Parathyroid adenoma (tissue), 2 donors: Measurements from ENCODE around the gene SGF29.

ENCODE experiments used
- H2AFZ ChIP-seq: fragments of 300-600 bp; sonication (generic); one replicate; pipeline ENCODE4 v1.7.0; 2017; ENCODE audit warnings: antibody characterized with exemption, mild to moderate bottlenecking
- H3K27ac ChIP-seq: fragments of 300-600 bp; sonication (generic); one replicate; pipeline ENCODE4 v1.7.0; 2017
- H3K27me3 ChIP-seq: fragments of 300-600 bp; sonication (generic); one replicate; pipeline ENCODE4 v1.7.0; 2017; ENCODE audit warnings: low read length; ENCODE audit not compliant: control insufficient read depth, insufficient read depth
- H3K36me3 ChIP-seq: fragments of 300-600 bp; sonication (generic); one replicate; pipeline ENCODE4 v1.7.0; 2017; ENCODE audit warnings: low read length; ENCODE audit not compliant: control insufficient read depth, insufficient read depth
- H3K4me1 ChIP-seq: fragments of 300-600 bp; sonication (generic); one replicate; pipeline ENCODE4 v1.7.0; 2017; ENCODE audit warnings: control low read depth
- H3K4me2 ChIP-seq: fragments of 300-600 bp; sonication (generic); one replicate; pipeline ENCODE4 v1.7.0; 2017; ENCODE audit warnings: low read length
- H3K4me3 ChIP-seq: fragments of 300-600 bp; sonication (generic); one replicate; pipeline ENCODE4 v1.7.0; 2017; ENCODE audit warnings: low read depth, low read length
- H3K79me2 ChIP-seq: fragments of 300-600 bp; sonication (generic); one replicate; pipeline ENCODE4 v1.7.0; 2017; ENCODE audit warnings: control low read depth
- H3K9ac ChIP-seq: fragments of 300-600 bp; sonication (generic); one replicate; pipeline ENCODE4 v1.7.0; 2017; ENCODE audit warnings: mild to moderate bottlenecking
- H3K9me3 ChIP-seq: fragments of 300-600 bp; sonication (generic); one replicate; pipeline ENCODE4 v1.7.0; 2017; ENCODE audit warnings: low read length; ENCODE audit not compliant: control insufficient read depth
- TF ChIP-seq, protein P1 (sequence below): fragments of 300-600 bp; sonication (generic); IDR thresholded peaks from one replicate; pipeline ENCODE4 v1.7.0; 2017; ENCODE audit warnings: antibody characterized with exemption, mild to moderate bottlenecking
- donor health status: primary hyperparathyroidism.

The SGF29 gene

DNA sequence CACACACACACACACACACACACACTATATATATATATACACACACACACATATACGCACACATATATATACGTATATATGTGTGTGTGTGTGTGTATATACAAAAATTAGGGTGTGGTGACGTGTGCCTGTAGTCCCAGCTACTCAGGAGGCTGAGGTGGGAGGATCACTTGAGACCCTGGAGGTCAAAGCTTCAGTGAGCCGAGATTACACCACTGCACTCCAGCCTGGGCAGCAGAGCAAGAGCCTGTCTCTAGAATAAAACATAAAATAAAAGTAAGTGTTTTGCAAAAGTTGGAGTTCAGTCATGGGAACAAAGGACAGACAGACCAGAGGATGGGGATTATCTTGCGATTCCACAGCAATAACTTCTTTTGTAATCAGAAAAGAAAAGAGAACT, 25.7 kb upstream of the SGF29 start:
- Histone ChIP-seq H3K36me3 (no peaks in the 10 kb centered on the region), H3K9ac (no peak overlapping the region), H3K79me2 (no peaks in the 10 kb centered on the region), H3K27ac (no peak overlapping the region), H3K4me3 (no peak overlapping the region), H2AFZ (peak overlapping the region; percentile 56), H3K4me2 (no peak overlapping the region), H3K9me3 (no peaks in the 10 kb centered on the region), H3K27me3 (no peaks in the 10 kb centered on the region), H3K4me1 (peaks cover 6% of the 10 kb centered on the region)
- TF ChIP-seq, protein P1, sequence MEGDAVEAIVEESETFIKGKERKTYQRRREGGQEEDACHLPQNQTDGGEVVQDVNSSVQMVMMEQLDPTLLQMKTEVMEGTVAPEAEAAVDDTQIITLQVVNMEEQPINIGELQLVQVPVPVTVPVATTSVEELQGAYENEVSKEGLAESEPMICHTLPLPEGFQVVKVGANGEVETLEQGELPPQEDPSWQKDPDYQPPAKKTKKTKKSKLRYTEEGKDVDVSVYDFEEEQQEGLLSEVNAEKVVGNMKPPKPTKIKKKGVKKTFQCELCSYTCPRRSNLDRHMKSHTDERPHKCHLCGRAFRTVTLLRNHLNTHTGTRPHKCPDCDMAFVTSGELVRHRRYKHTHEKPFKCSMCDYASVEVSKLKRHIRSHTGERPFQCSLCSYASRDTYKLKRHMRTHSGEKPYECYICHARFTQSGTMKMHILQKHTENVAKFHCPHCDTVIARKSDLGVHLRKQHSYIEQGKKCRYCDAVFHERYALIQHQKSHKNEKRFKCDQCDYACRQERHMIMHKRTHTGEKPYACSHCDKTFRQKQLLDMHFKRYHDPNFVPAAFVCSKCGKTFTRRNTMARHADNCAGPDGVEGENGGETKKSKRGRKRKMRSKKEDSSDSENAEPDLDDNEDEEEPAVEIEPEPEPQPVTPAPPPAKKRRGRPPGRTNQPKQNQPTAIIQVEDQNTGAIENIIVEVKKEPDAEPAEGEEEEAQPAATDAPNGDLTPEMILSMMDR, result no peak

DNA sequence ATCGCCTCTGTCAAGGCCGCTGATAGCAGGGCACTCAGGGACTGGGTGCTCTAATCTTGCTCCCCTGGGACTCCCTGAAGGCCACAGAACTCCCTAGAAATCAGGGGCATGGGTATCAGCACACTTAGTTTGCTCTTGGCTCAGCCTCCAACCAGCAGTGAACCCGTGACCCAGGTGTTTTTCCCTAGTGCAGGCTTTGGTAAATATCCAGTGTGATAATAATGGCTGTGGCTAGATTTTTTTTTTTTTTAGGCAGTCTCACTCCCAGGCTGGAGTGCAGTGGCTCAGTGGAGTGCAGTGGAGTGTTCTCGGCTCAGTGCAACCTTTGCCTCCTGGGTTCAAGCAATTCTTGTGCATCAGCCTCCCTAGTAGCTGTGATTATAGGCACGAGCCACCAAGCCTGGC, 25.3 kb upstream of the SGF29 start:
- H3K27ac ChIP-seq, result no peak overlapping the region
- TF ChIP-seq, protein P1, result no peak
- H3K79me2 ChIP-seq, result no peaks in the 10 kb centered on the region
- no peaks in the 10 kb centered on the region for H3K9me3 ChIP-seq
- H3K9ac ChIP-seq, result no peak overlapping the region
- H3K27me3 ChIP-seq, result no peaks in the 10 kb centered on the region
- peaks cover 6% of the 10 kb centered on the region for H3K4me1 ChIP-seq
- H3K4me2 ChIP-seq, result no peak overlapping the region
- H2AFZ ChIP-seq, result peak overlapping the region; percentile 56
- H3K36me3 ChIP-seq, result no peaks in the 10 kb centered on the region
- no peak overlapping the region for H3K4me3 ChIP-seq

DNA sequence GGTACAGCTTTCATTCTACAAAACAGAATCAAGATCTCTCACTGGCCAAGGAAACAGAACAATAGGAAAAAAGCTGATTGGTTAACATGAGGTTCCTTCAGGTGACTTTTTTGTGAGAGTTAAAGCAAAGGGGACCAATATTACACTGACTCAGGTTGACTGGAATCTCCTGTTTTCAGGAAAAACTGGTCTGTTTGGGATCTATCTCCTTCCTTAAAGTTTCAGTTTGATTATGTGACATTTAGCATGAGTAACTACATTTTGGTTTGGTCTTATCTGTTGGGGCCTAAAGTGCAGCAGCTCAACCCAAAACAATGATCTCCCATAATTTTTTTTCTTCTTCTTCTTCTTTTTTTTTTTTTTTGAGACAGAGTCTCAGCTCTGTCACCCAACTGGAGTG, 24.6 kb upstream of the SGF29 start:
- no peak overlapping the region for H3K4me3 ChIP-seq
- H3K9me3 ChIP-seq, result no peaks in the 10 kb centered on the region
- H3K4me1 ChIP-seq, result peaks cover under 1% of the 10 kb centered on the region
- H3K9ac ChIP-seq, result no peak overlapping the region
- no peaks in the 10 kb centered on the region for H3K36me3 ChIP-seq
- H3K27me3 ChIP-seq, result no peaks in the 10 kb centered on the region
- H3K79me2 ChIP-seq, result no peaks in the 10 kb centered on the region
- TF ChIP-seq, protein P1, result no peak
- H3K4me2 ChIP-seq, result no peak overlapping the region
- no peak overlapping the region for H2AFZ ChIP-seq
- H3K27ac ChIP-seq, result no peak overlapping the region

DNA sequence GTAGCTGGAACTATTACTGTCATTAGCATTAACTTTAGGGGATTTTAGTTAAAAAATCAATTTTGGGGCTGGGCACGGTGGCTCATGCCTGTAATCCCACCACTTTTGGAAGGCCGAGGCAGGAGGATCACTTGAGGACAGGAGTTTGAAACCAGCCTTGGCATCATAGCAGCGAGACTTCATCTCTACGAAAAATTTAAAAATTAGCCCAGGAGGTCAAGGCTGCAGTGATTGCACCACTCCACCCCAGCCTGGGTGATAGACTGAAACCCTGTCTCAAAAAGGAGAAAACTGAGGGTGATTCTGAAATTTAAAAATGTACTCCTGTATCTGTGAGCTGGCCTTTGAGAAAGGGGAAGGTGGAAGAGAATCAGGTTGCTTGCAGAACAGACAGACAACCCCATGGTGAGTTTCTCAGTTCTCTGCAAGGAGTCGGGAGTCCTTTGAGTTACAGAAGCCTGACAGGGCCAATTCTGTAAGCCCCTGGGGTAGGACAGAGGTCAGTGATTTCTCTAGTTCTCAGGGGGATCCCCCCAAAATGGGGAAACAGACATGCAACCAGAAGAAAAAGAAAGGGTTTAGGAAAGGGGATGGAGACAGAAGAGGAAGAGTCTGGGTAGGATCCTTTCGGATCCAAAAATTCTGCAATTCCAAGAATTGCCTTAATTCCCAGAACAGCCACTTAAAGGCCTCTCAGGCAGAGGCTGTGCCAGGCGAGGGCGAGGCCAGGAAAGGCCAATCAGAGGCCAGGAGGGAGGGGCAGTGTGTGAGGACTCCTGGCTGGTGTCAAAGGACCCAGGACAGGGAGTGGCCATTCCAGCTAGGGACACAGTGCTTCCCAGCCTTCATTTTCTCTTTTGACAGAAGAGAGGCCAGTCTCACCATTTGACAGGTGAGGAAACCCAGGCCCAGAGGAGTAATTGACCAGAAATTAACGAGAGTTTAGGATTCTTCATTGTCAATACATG, 21.7 kb upstream of the SGF29 start:
- no peak overlapping the region for H3K9ac ChIP-seq
- H2AFZ ChIP-seq, result peak overlapping the region; percentile 42
- no peak overlapping the region for H3K4me2 ChIP-seq
- TF ChIP-seq, protein P1, result no peak
- no peaks in the 10 kb centered on the region for H3K79me2 ChIP-seq
- no peaks in the 10 kb centered on the region for H3K36me3 ChIP-seq
- no peak overlapping the region for H3K4me3 ChIP-seq
- H3K27me3 ChIP-seq, result no peaks in the 10 kb centered on the region
- H3K27ac ChIP-seq, result no peak overlapping the region
- H3K4me1 ChIP-seq, result no peaks in the 10 kb centered on the region
- H3K9me3 ChIP-seq, result no peaks in the 10 kb centered on the region
